OCI-LY3 (cell line): ENCODE data around the gene SHH.

ENCODE experiments used
- H2AFZ ChIP-seq: fragments of 200-600, 300-600 bp; shearing (Covaris generic); 2 replicates; pipeline ENCODE4 v1.6.0; 2014; ENCODE audit warnings: antibody characterized with exemption, low read depth, low read length
- H3K27ac ChIP-seq: fragments of 200-600, 300-600 bp; sonication (generic); 2 replicates; pipeline ENCODE4 v1.5.1; 2014; ENCODE audit warnings: mild to moderate bottlenecking, low read length, moderate library complexity, mixed read lengths
- H3K27me3 ChIP-seq: fragments of 200-600, 300-600 bp; sonication (generic); 2 replicates; pipeline ENCODE4 v1.6.1; 2014; ENCODE audit warnings: low read depth, low read length, mixed read lengths
- H3K36me3 ChIP-seq: fragments of 200-600, 300-600 bp; sonication (generic); replicated peaks from 2 replicates; pipeline ENCODE3; 2014; ENCODE audit warnings: low read depth, low read length, mixed read lengths
- H3K4me1 ChIP-seq: fragments of 300-600, 200-600 bp; sonication (generic); 2 replicates; pipeline ENCODE4 v1.6.1; 2014; ENCODE audit warnings: low read length, mixed read lengths
- H3K4me2 ChIP-seq: fragments of 200-600, 300-600 bp; sonication (generic); 2 replicates; pipeline ENCODE4 v1.6.1; 2014; ENCODE audit warnings: low read length, mixed read lengths
- H3K4me3 ChIP-seq: fragments of 300-600, 200-600 bp; sonication (generic); 2 replicates; pipeline ENCODE4 v1.5.1; 2014; ENCODE audit warnings: antibody characterized with exemption, mild to moderate bottlenecking, low read length, moderate library complexity
- H3K79me2 ChIP-seq: fragments of 300-600, 200-600 bp; shearing (Covaris generic); 2 replicates; pipeline ENCODE4 v1.6.1; 2014; ENCODE audit warnings: mild to moderate bottlenecking, low read length, mixed read lengths
- H3K9ac ChIP-seq: fragments of 300-600, 200-600 bp; shearing (Covaris generic); 2 replicates; pipeline ENCODE4 v1.6.0; 2014; ENCODE audit warnings: mild to moderate bottlenecking, low read length, moderate library complexity
- H3K9me3 ChIP-seq: fragments of 200-600, 300-600 bp; shearing (Covaris generic); 2 replicates; pipeline ENCODE4 v1.6.1; 2014; ENCODE audit warnings: low read length, mixed read lengths; ENCODE audit not compliant: insufficient read depth
- H4K20me1 ChIP-seq: fragments of 200-600, 300-600 bp; sonication (generic); 2 replicates; pipeline ENCODE4 v1.6.1; 2016; ENCODE audit warnings: low read length, mixed read lengths; ENCODE audit not compliant: insufficient read depth
- EZH2phosphoT487 ChIP-seq: fragments of 200-600 bp; shearing (Covaris generic); IDR thresholded peaks from 2 replicates; pipeline ENCODE4 v1.6.1; 2018; ENCODE audit warnings: antibody characterized with exemption, mixed run types, low read depth
- TF ChIP-seq, protein P1 (sequence below): fragments of 200-600, 300-600 bp; sonication (generic); IDR thresholded peaks from 2 replicates; pipeline ENCODE4 v1.5.1; 2014; ENCODE audit warnings: antibody characterized with exemption, low read length, low read depth

The SHH gene

GRCh38 chr7:155793720-155794119, 18.5 kb downstream of the SHH start:
- H3K27me3 ChIP-seq = no peaks in the 10 kb centered on the region
- peaks cover 21% of the 10 kb centered on the region for H3K4me1 ChIP-seq
- TF ChIP-seq EZH2phosphoT487 = no peak
- TF ChIP-seq, protein P1, sequence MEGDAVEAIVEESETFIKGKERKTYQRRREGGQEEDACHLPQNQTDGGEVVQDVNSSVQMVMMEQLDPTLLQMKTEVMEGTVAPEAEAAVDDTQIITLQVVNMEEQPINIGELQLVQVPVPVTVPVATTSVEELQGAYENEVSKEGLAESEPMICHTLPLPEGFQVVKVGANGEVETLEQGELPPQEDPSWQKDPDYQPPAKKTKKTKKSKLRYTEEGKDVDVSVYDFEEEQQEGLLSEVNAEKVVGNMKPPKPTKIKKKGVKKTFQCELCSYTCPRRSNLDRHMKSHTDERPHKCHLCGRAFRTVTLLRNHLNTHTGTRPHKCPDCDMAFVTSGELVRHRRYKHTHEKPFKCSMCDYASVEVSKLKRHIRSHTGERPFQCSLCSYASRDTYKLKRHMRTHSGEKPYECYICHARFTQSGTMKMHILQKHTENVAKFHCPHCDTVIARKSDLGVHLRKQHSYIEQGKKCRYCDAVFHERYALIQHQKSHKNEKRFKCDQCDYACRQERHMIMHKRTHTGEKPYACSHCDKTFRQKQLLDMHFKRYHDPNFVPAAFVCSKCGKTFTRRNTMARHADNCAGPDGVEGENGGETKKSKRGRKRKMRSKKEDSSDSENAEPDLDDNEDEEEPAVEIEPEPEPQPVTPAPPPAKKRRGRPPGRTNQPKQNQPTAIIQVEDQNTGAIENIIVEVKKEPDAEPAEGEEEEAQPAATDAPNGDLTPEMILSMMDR = no peak
- H3K4me3 ChIP-seq = no peak overlapping the region
- no peaks in the 10 kb centered on the region for H3K36me3 ChIP-seq
- no peak overlapping the region for H3K9ac ChIP-seq
- no peak overlapping the region for H3K4me2 ChIP-seq
- no peak overlapping the region for H2AFZ ChIP-seq
- H3K79me2 ChIP-seq = no peaks in the 10 kb centered on the region
- no peaks in the 10 kb centered on the region for H4K20me1 ChIP-seq
- no peak overlapping the region for H3K27ac ChIP-seq
- H3K9me3 ChIP-seq = no peaks in the 10 kb centered on the region

GRCh38 chr7:155792999-155793560, 19.2 kb downstream of the SHH start:
- Histone ChIP-seq H3K4me1 (peaks cover 15% of the 10 kb centered on the region), H3K9me3 (no peaks in the 10 kb centered on the region), H3K79me2 (no peaks in the 10 kb centered on the region), H4K20me1 (no peaks in the 10 kb centered on the region), H3K4me2 (no peak overlapping the region), H2AFZ (no peak overlapping the region), H3K36me3 (no peaks in the 10 kb centered on the region), H3K4me3 (no peak overlapping the region), H3K9ac (no peak overlapping the region), H3K27me3 (no peaks in the 10 kb centered on the region), H3K27ac (no peak overlapping the region)
- TF ChIP-seq, protein P1 = no peak
- TF ChIP-seq EZH2phosphoT487 = no peak

DNA sequence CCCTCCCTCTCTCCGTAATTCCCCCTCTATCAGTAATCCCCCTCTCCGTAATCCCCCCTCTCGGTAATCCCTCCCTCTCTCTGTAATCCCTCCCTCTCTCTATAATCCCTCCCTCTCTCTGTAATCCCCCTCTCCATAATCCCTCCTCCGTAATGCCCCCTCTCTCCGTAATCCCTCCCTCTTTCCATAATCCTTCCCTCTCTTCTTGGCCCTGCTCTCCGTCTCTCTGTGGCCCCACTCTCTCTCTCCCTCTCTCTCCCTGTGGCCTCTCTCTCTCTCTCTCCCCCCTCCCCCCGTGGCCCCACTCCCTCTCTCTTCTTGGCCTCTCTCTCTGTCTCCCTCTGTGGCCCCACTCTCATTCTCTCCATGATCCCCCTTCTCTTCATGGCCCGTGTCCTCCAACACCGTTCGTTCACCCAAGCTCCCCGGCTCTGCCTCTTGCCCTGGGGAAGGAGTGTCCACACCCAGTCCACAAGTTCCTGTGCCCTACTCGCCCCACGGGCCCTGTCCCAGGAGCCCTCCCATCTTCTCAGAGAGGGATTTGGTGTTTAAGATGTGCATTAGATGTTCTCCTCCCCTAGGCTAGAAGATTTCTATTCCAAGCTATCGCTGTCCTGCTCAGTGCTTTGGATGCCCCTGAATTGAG, 19.8 kb downstream of the SHH start:
- H3K27ac ChIP-seq = no peak overlapping the region
- no peaks in the 10 kb centered on the region for H3K27me3 ChIP-seq
- TF ChIP-seq, protein P1 = no peak
- no peak for TF ChIP-seq EZH2phosphoT487
- H3K36me3 ChIP-seq = no peaks in the 10 kb centered on the region
- H2AFZ ChIP-seq = no peak overlapping the region
- no peaks in the 10 kb centered on the region for H3K9me3 ChIP-seq
- peaks cover 12% of the 10 kb centered on the region for H3K4me1 ChIP-seq
- no peak overlapping the region for H3K4me3 ChIP-seq
- no peak overlapping the region for H3K9ac ChIP-seq
- H3K79me2 ChIP-seq = no peaks in the 10 kb centered on the region
- H3K4me2 ChIP-seq = no peak overlapping the region
- H4K20me1 ChIP-seq = no peaks in the 10 kb centered on the region

GRCh38 chr7:155791836-155792235, 20.4 kb downstream of the SHH start:
- no peaks in the 10 kb centered on the region for H3K79me2 ChIP-seq
- no peak overlapping the region for H2AFZ ChIP-seq
- TF ChIP-seq, protein P1 = no peak
- TF ChIP-seq EZH2phosphoT487 = no peak

More at GRCh38 chr7:155791836-155792235, 20.4 kb downstream of the SHH start:
- Histone ChIP-seq H3K4me1 (peaks cover 12% of the 10 kb centered on the region), H3K4me3 (no peak overlapping the region), H3K9ac (no peak overlapping the region), H3K36me3 (no peaks in the 10 kb centered on the region), H3K4me2 (no peak overlapping the region), H3K27me3 (no peaks in the 10 kb centered on the region), H3K27ac (no peak overlapping the region), H4K20me1 (no peaks in the 10 kb centered on the region), H3K9me3 (no peaks in the 10 kb centered on the region)
